OCI-LY7 (cell line): ENCODE data around the gene HMGCL.

Experiments
- EZH2phosphoT487 ChIP-seq: fragments of 200-600 bp; sonication (generic); IDR thresholded peaks from 2 replicates; pipeline ENCODE4 v1.6.1; 2018; ENCODE audit warnings: low read depth, borderline replicate concordance, mild to moderate bottlenecking, mixed run types, antibody characterized with exemption, low read length, moderate library complexity, mixed read lengths
- TF ChIP-seq, protein P1 (sequence below): fragments of 200-600 bp; sonication (generic); conservative IDR thresholded peaks from 2 replicates; pipeline ENCODE4 v1.5.1; 2014; ENCODE audit warnings: mild to moderate bottlenecking, antibody characterized with exemption, low read length, moderate library complexity, mixed read lengths

DNA sequence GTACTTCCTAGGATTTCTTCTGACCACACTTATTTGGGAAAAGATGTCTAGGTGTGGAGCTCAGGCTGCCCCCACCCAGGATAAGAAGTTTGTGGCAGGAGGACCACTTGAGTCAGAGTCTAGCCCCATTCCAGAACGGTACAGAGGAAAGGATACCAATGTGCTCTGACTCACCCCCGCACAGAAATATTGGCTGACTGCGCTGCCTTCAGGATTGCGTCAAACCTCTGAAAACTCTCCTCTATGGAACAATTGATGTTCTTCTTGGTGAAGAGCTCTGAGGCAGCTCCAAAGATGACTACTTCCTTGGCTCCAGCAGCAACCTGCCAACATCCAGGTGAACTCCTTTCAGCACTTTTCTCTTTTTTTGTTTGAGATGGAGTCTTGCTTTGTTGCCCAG, 11.2 kb downstream of the HMGCL start:
- no peak for TF ChIP-seq EZH2phosphoT487
- TF ChIP-seq, protein P1, sequence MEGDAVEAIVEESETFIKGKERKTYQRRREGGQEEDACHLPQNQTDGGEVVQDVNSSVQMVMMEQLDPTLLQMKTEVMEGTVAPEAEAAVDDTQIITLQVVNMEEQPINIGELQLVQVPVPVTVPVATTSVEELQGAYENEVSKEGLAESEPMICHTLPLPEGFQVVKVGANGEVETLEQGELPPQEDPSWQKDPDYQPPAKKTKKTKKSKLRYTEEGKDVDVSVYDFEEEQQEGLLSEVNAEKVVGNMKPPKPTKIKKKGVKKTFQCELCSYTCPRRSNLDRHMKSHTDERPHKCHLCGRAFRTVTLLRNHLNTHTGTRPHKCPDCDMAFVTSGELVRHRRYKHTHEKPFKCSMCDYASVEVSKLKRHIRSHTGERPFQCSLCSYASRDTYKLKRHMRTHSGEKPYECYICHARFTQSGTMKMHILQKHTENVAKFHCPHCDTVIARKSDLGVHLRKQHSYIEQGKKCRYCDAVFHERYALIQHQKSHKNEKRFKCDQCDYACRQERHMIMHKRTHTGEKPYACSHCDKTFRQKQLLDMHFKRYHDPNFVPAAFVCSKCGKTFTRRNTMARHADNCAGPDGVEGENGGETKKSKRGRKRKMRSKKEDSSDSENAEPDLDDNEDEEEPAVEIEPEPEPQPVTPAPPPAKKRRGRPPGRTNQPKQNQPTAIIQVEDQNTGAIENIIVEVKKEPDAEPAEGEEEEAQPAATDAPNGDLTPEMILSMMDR, result no peak
